ENCODE measurements around the gene TMEM8B. TPM values are rescaled to one million over a fixed set of nuclear protein-coding genes. Genes with fewer than 3 reads are reported as not detected.
A peak's percentile ranks its signal among the peaks of the same experiment; 100 is the strongest.

Gene TMEM8B
- total RNA-seq, 1 donor from 2014 or later, result 4.8 TPM

DNA sequence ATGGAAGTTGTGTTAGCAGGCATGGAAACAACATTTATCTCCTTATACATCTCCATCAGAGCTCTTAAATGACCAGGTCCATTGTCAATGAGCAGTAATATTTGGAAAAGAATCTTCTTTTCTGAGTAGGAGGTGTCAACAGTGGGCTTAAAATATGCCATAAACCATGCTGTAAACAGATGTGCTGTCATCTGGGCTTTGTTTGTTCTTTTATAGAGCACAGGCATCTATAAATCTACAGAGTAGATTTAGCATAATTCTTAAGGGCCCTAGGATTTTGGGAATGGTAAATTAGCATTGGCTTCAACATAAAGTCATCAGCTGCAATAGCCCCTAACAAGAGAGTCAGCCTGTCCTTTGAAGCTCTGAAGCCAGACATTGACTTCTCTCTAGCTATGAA, 69.3 kb downstream of the TMEM8B start:
- no peaks in the 10 kb centered on the region for H3K9me3 Mint-ChIP-seq
- Histone ChIP-seq H3K9me3 (ENCODE audit: low read depth) (no peaks in the 10 kb centered on the region), H3K27ac (no peak overlapping the region), H3K27me3 (peaks cover 29% of the 10 kb centered on the region), H3F3A (ENCODE audit: low read depth) (no peaks in the 10 kb centered on the region), H2AFZ (replicated peaks) (no peak overlapping the region), H3K36me3 (no peaks in the 10 kb centered on the region), H3K9ac (no peak overlapping the region), H3K4me3 (no peak overlapping the region), H3K79me2 (ENCODE audit: low read depth) (no peaks in the 10 kb centered on the region), H3K4me1 (no peaks in the 10 kb centered on the region), H4K20me1 (ENCODE audit: low read depth) (no peaks in the 10 kb centered on the region), H3K4me2 (no peak overlapping the region)
- DNase-seq (ENCODE audit: low spot score), result no peak
- H3K4me1 Mint-ChIP-seq, result no peaks in the 10 kb centered on the region
- no peak overlapping the region for H3K27ac Mint-ChIP-seq
- peaks cover 2% of the 10 kb centered on the region for H3K27me3 Mint-ChIP-seq (ENCODE audit: insufficient read depth, low read depth)
- TF ChIP-seq EZH2phosphoT487 (IDR thresholded peaks at IDR 0.05) (no peak), EZH2 (IDR thresholded peaks at IDR 0.05) (no peak)
- TF ChIP-seq, protein P1, sequence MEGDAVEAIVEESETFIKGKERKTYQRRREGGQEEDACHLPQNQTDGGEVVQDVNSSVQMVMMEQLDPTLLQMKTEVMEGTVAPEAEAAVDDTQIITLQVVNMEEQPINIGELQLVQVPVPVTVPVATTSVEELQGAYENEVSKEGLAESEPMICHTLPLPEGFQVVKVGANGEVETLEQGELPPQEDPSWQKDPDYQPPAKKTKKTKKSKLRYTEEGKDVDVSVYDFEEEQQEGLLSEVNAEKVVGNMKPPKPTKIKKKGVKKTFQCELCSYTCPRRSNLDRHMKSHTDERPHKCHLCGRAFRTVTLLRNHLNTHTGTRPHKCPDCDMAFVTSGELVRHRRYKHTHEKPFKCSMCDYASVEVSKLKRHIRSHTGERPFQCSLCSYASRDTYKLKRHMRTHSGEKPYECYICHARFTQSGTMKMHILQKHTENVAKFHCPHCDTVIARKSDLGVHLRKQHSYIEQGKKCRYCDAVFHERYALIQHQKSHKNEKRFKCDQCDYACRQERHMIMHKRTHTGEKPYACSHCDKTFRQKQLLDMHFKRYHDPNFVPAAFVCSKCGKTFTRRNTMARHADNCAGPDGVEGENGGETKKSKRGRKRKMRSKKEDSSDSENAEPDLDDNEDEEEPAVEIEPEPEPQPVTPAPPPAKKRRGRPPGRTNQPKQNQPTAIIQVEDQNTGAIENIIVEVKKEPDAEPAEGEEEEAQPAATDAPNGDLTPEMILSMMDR (IDR thresholded peaks at IDR 0.05), result no peak
- no peaks in the 10 kb centered on the region for H3K36me3 Mint-ChIP-seq
- no peak overlapping the region for H3K4me3 Mint-ChIP-seq

DNA sequence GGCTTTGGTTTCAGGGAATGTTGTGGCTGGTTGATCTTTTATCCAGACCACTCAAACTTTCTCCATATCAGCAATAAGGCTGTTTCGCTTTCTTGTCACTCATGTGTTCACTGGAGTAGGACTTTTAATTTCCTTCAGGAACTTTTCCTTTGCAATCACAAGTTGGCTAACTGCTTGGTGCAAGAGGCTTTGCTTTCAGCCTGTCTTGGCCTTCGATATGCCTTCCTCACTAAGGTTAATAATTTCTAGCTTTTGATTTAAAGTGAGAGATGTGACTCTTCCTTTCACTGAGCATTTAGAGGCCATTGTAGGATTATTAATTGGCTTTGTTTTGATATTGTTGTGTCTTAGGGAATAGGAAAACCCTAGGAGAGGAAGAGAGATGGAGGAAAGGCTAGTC, 70.0 kb downstream of the TMEM8B start:
- no peaks in the 10 kb centered on the region for H4K20me1 ChIP-seq (ENCODE audit: low read depth)
- no peaks in the 10 kb centered on the region for H3K9me3 Mint-ChIP-seq
- H3K4me1 Mint-ChIP-seq, result no peaks in the 10 kb centered on the region
- no peak overlapping the region for H3K27ac ChIP-seq
- no peak overlapping the region for H3K4me3 ChIP-seq
- no peaks in the 10 kb centered on the region for H3K36me3 ChIP-seq
- H3K27me3 Mint-ChIP-seq (ENCODE audit: insufficient read depth, low read depth), result peaks cover 2% of the 10 kb centered on the region
- no peak overlapping the region for H2AFZ ChIP-seq (replicated peaks)
- no peak overlapping the region for H3K4me2 ChIP-seq
- no peak overlapping the region for H3K27ac Mint-ChIP-seq
- peaks cover 29% of the 10 kb centered on the region for H3K27me3 ChIP-seq
- H3K4me1 ChIP-seq, result no peaks in the 10 kb centered on the region
- no peak for TF ChIP-seq EZH2phosphoT487 (IDR thresholded peaks at IDR 0.05)
- TF ChIP-seq, protein P1 (IDR thresholded peaks at IDR 0.05), result no peak
- TF ChIP-seq EZH2 (IDR thresholded peaks at IDR 0.05), result no peak
- no peak overlapping the region for H3K4me3 Mint-ChIP-seq
- no peaks in the 10 kb centered on the region for H3K36me3 Mint-ChIP-seq
- no peaks in the 10 kb centered on the region for H3K9me3 ChIP-seq (ENCODE audit: low read depth)
- no peak overlapping the region for H3K9ac ChIP-seq
- no peak for DNase-seq (ENCODE audit: low spot score)
- no peaks in the 10 kb centered on the region for H3F3A ChIP-seq (ENCODE audit: low read depth)
- no peaks in the 10 kb centered on the region for H3K79me2 ChIP-seq (ENCODE audit: low read depth)

DNA sequence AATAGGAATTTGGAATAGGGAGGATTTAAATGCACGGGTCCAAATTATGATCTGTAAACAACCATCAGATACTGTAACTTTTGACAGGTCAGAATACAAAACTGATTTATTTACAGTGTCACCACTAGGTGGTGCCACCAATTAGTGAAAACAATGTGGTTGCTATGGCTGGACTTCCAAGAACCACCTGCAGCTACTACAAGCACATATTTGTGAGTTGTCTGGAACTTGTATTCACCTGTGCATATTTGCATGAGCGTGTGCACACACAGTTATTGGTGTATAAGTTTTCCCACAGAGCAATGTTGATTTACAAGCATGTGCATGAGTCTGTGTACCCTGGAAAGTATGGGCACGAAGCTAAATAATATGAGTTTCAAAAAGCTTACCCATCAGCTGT, 74.0 kb downstream of the TMEM8B start:
- no peaks in the 10 kb centered on the region for H3K27me3 Mint-ChIP-seq (ENCODE audit: insufficient read depth, low read depth)
- H3K9me3 Mint-ChIP-seq, result no peaks in the 10 kb centered on the region
- H3K27me3 ChIP-seq, result peaks cover 27% of the 10 kb centered on the region
- H3K4me2 ChIP-seq, result no peak overlapping the region
- no peak overlapping the region for H3K27ac ChIP-seq
- no peak overlapping the region for H3K4me3 ChIP-seq
- no peaks in the 10 kb centered on the region for H3K9me3 ChIP-seq (ENCODE audit: low read depth)
- H4K20me1 ChIP-seq (ENCODE audit: low read depth), result no peaks in the 10 kb centered on the region
- no peaks in the 10 kb centered on the region for H3K36me3 Mint-ChIP-seq
- H3K36me3 ChIP-seq, result no peaks in the 10 kb centered on the region
- no peaks in the 10 kb centered on the region for H3K79me2 ChIP-seq (ENCODE audit: low read depth)
- no peak overlapping the region for H3K27ac Mint-ChIP-seq
- peaks cover 7% of the 10 kb centered on the region for H3F3A ChIP-seq (ENCODE audit: low read depth)
- no peak overlapping the region for H3K4me3 Mint-ChIP-seq
- peaks cover 13% of the 10 kb centered on the region for H3K4me1 ChIP-seq
- H2AFZ ChIP-seq (replicated peaks), result no peak overlapping the region
- no peak overlapping the region for H3K9ac ChIP-seq
- peak; percentile 67 for DNase-seq (ENCODE audit: low spot score)
- H3K4me1 Mint-ChIP-seq, result peaks cover 31% of the 10 kb centered on the region
- TF ChIP-seq, protein P1 (IDR thresholded peaks at IDR 0.05), result peak; percentile 80
- TF ChIP-seq EZH2phosphoT487 (IDR thresholded peaks at IDR 0.05), result no peak
